Endothelial cell of umbilical vein (primary cell): ENCODE results near the gene CD200. TPM values are rescaled to one million over a fixed set of nuclear protein-coding genes. Genes with fewer than 3 reads are reported as not detected.
"Not testable (repeated sequence)": the region's sequence is repeated elsewhere in the genome, so short reads cannot be mapped to it uniquely, and the experiment has no call there.

ENCODE experiments used
- BruUV-seq: library from RNA; stranded (reverse); fragments of 400-500 nt; replicated peaks from 2 replicates; lab custom pipeline; 2021; lab: Mats Ljungman, UMichigan
- CTCF ChIA-PET: fragments of 300-600, 350-600 bp; sonication (Branson Sonifier 250); formaldehyde crosslinking; loops from one replicate; lab custom pipeline; 2021; ENCODE audit warnings: antibody characterized with exemption, inconsistent platforms; lab: Charles Lee
- POLR2A ChIA-PET: fragments of 300-600, 350-600 bp; sonication (Branson Sonifier 250); formaldehyde crosslinking; loops from one replicate; lab custom pipeline; 2021; ENCODE audit warnings: antibody characterized with exemption, inconsistent platforms; lab: Charles Lee
- DNase-seq: peaks from one replicate; pipeline ENCODE4 v3.0.0-alpha.2; 2011; ENCODE audit warnings: low read depth, low spot score
- FAIRE-seq: peaks from 2 replicates; lab custom pipeline; 2011; peaks lifted over from hg19 to GRCh38; lab: Jason Lieb, UNC
- H2AFZ ChIP-seq: 2 replicates; pipeline ENCODE4 v1.6.0; 2012; ENCODE audit warnings: low read depth, low read length, control low read depth, inconsistent platforms
- H3K27ac ChIP-seq: 2 replicates; pipeline ENCODE4 v1.5.1; 2011; ENCODE audit warnings: low read depth, mild to moderate bottlenecking, control low read depth, low read length, moderate library complexity; ENCODE audit not compliant: insufficient read depth
- H3K27me3 ChIP-seq, 2 experiments: 2 replicates each; pipeline versions ENCODE4 v1.6.0 to v1.6.1; 2011; ENCODE audit warnings: low read length in 2 of 2, mixed read lengths in 1 of 2; ENCODE audit not compliant: control insufficient read depth in 2 of 2, insufficient read depth in 2 of 2
- H3K36me3 ChIP-seq, 2 experiments: 2 replicates in 1 of 2; 3 replicates in 1 of 2; pipeline ENCODE4 v1.5.1; 2011; ENCODE audit warnings: low read length in 2 of 2, mild to moderate bottlenecking in 1 of 2, moderate library complexity in 1 of 2; ENCODE audit not compliant: control insufficient read depth in 2 of 2, insufficient read depth in 2 of 2; ENCODE audit errors: extremely low read depth in 1 of 2
- H3K4me1 ChIP-seq: 3 replicates; pipeline ENCODE4 v1.5.1; 2011; ENCODE audit warnings: mild to moderate bottlenecking, low read length; ENCODE audit not compliant: control insufficient read depth, insufficient read depth; ENCODE audit errors: extremely low read depth
- H3K4me2 ChIP-seq: 2 replicates; pipeline ENCODE4 v1.6.1; 2011; ENCODE audit warnings: low read length, control low read depth, mixed read lengths; ENCODE audit not compliant: insufficient read depth
- H3K4me3 ChIP-seq, 3 experiments: fragments of 200-600 bp in 1 of 3; sonication (generic), shearing (Covaris generic) in 1 of 3; replicated peaks in 1 of 3; 2 replicates each; pipeline ENCODE4 v1.5.1; 2011 to 2016; ENCODE audit warnings: control low read depth in 3 of 3, low read length in 3 of 3, mild to moderate bottlenecking in 2 of 3, inconsistent platforms in 1 of 3, low read depth in 1 of 3, moderate library complexity in 1 of 3; ENCODE audit not compliant: insufficient read depth in 1 of 3
- H3K79me2 ChIP-seq: 2 replicates; pipeline ENCODE4 v1.6.0; 2012; ENCODE audit warnings: low read length, inconsistent platforms; ENCODE audit not compliant: control insufficient read depth, insufficient read depth
- H3K9ac ChIP-seq: replicated peaks from 2 replicates; pipeline ENCODE3; 2011; ENCODE audit warnings: low read length, control low read depth; ENCODE audit not compliant: insufficient read depth; ENCODE audit errors: extremely low read depth
- H3K9me1 ChIP-seq: replicated peaks from 3 replicates; pipeline ENCODE4 v1.6.0; 2011; ENCODE audit warnings: mild to moderate bottlenecking, low read length; ENCODE audit not compliant: control insufficient read depth, insufficient read depth; ENCODE audit errors: extremely low read depth
- H3K9me3 ChIP-seq: replicated peaks from 2 replicates; pipeline ENCODE4 v1.5.1; 2012; ENCODE audit warnings: low read length, inconsistent platforms; ENCODE audit not compliant: control insufficient read depth, insufficient read depth
- H4K20me1 ChIP-seq: replicated peaks from 2 replicates; pipeline ENCODE3; 2011; ENCODE audit warnings: mild to moderate bottlenecking, low read length; ENCODE audit not compliant: control insufficient read depth, insufficient read depth; ENCODE audit errors: extremely low read depth
- FOS ChIP-seq: IDR thresholded peaks from 2 replicates; pipeline ENCODE4 v1.6.1; 2011; ENCODE audit warnings: mild to moderate bottlenecking, low read length, moderate library complexity, borderline replicate concordance; ENCODE audit not compliant: insufficient read depth
- GATA2 ChIP-seq: IDR thresholded peaks from 2 replicates; pipeline ENCODE4 v1.7.0; 2011; ENCODE audit warnings: low read depth, mild to moderate bottlenecking, moderate library complexity, mixed read lengths, low read length; ENCODE audit not compliant: insufficient read length, insufficient read depth
- POLR2AphosphoS5 ChIP-seq: IDR thresholded peaks from 2 replicates; pipeline ENCODE4 v1.6.1; 2012; ENCODE audit warnings: low read depth, mild to moderate bottlenecking, control low read depth, low read length, moderate library complexity; ENCODE audit not compliant: insufficient read depth
- dilution Hi-C: fragments of 300-500 bp; cut with MboI; formaldehyde crosslinking; loops from one replicate; pipeline ENCODE4 v1.15.0; 2019; ENCODE audit warnings: low sequenced_read_pairs; ENCODE audit not compliant: extremely low pct_ligation_motif_present
- intact Hi-C: fragments of 100-400 bp; cut with micrococcal nuclease; formaldehyde crosslinking; loops from one replicate; pipeline ENCODE4 v1.10.0; 2022
- polyA plus RNA-seq, 4 experiments: library from polyadenylated mRNA; depleted of rRNA in 3 of 4; stranded (reverse) in 3 of 4; unstranded in 1 of 4; fragments of >200 nt; gene quantifications; 2 replicates each; pipeline versions ENCODE4 v1.2.1 to v1.2.3, GENCODE V29; 2011 to 2012; ENCODE audit warnings: missing spikeins in 1 of 4
- total RNA-seq: library from RNA; stranded (reverse); gene quantifications from 2 replicates; pipeline ENCODE4 v1.2.3, GENCODE V29; 2021

Gene CD200
- total and polyA plus RNA-seq, 2 donors (not counting 3 experiments of a cell fraction or from before 2014, with no cell fraction given): 8.1 to 8.2 TPM

DNA sequence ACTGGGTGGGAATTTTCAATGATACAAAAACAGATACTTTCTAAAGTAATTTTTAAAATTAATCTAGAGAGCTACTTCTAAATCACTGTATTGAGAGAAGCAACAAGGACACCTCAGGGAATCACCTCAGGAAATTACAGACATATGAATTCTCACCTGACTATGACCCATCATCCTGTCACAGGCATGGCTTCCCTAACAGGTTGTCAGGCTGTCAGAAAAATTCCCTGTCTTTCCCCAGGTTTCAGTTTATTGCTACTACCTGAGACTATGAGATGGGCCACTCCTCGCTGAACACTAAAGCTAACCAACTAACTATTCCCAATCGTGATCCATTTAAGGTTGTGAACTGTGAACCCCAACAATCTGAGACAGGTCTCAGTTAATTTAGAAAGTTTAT lies 66.1 kb downstream of the CD200 start:
- FAIRE-seq: no peak
- Histone ChIP-seq H3K4me3 (no peak overlapping the region), H3K4me2 (no peak overlapping the region), H3K4me1 (peaks cover 18% of the 10 kb centered on the region), H3K36me3 (no peaks in the 10 kb centered on the region), H3K9me3 (no peaks in the 10 kb centered on the region), H4K20me1 (no peaks in the 10 kb centered on the region), H3K9me1 (no peaks in the 10 kb centered on the region), H3K27ac (no peak overlapping the region), H2AFZ (no peak overlapping the region), H3K27me3 (no peaks in the 10 kb centered on the region), H3K9ac (no peak overlapping the region), H3K79me2 (no peaks in the 10 kb centered on the region)
- ChIA-PET POLR2A (no interaction called here), CTCF (interaction anchor here (1.3 kb wide), 1 partner anchor 14 kb away, joined by 3 read pairs; no protein-coding TSS in a partner anchor)
- BruUV-seq: no TSS peak
- no peak for DNase-seq
- dilution Hi-C loops (no loop called here), intact Hi-C loops (no loop called here)
- no peak for TF ChIP-seq GATA2
- TF ChIP-seq POLR2AphosphoS5: no peak
- no peak for TF ChIP-seq FOS

GRCh38 chr3:112399554-112399953 lies 66.6 kb downstream of the CD200 start:
- H3K27ac ChIP-seq, dilution Hi-C loops, H3K4me2 ChIP-seq, BruUV-seq, POLR2A ChIA-PET, H3K27me3 ChIP-seq, H2AFZ ChIP-seq, H3K9me3 ChIP-seq, H3K79me2 ChIP-seq, H3K9ac ChIP-seq, DNase-seq, H4K20me1 ChIP-seq, H3K36me3 ChIP-seq, H3K9me1 ChIP-seq, intact Hi-C loops, FAIRE-seq, H3K4me3 ChIP-seq: not testable (repeated sequence)
- H3K4me1 ChIP-seq: peaks cover 17% of the 10 kb centered on the region
- CTCF ChIA-PET: interaction anchor here (1.3 kb wide), 1 partner anchor 15 kb away, joined by 3 read pairs; no protein-coding TSS in a partner anchor

DNA sequence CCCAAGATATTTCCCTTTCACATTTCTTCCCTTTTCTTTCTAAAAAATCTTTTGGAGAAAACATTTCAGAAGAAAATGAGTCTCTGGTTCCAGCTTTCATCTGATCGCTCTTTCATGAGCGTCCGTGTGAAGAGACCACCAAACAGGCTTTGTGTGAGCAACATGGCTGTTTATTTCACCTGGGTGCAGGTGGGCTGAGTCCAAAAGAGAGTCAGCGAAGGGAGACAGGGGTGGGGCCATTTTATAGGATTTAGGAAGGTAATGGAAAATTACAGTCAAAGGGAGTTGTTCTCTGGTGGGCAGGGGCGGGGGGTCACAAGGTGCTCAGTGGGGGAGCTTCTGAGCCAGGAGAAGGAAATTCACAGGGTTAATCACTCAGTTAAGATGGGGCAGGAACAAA lies 67.4 kb downstream of the CD200 start:
- not testable (repeated sequence) for FAIRE-seq
- intact Hi-C loops: loop anchor here (5.0 kb wide), 1 partner anchor 437 kb away; no protein-coding TSS in a partner anchor

More for the DNA sequence above, 67.4 kb downstream of the CD200 start:
- dilution Hi-C loops, H3K36me3 ChIP-seq, H3K9me1 ChIP-seq, H2AFZ ChIP-seq, BruUV-seq, H3K27me3 ChIP-seq, CTCF ChIA-PET, H3K9ac ChIP-seq, POLR2A ChIA-PET, DNase-seq, H3K4me2 ChIP-seq, H4K20me1 ChIP-seq, H3K9me3 ChIP-seq, H3K27ac ChIP-seq, H3K79me2 ChIP-seq, H3K4me3 ChIP-seq: not testable (repeated sequence)
- peaks cover 10% of the 10 kb centered on the region for H3K4me1 ChIP-seq
